ENCODE data around the gene CELF4. TPM values are rescaled to one million over a fixed set of nuclear protein-coding genes. Genes with fewer than 3 reads are reported as not detected.

Gene CELF4
- total RNA-seq, 4 donors from 2014 or later, result 0.16 to 0.59 TPM; not detected in 2

- intact Hi-C loops (cut with DNase I; ENCODE audit: low total_unique reads), result no loop called here
- no peak overlapping the region for H3K4me3 ChIP-seq (ENCODE audit: low read depth, poor library complexity, severe bottlenecking)
- WGBS, 2 donors, result 10 to 11% methylated on average over 14 of the region's 14 CpGs
- TF ChIP-seq CTCF (IDR thresholded peaks at IDR 0.05), result no peak
- no peak for TF ChIP-seq POLR2A (IDR thresholded peaks at IDR 0.05)
- DNase-seq (ENCODE audit: low spot score in 2 of 2), result peak in 1 of 2 donors; percentile 42
These were observed 13.4 kb upstream of the CELF4 start for GRCh38 chr18:37578886-37579513.

GRCh38 chr18:37578182-37578678 lies 12.6 kb upstream of the CELF4 start:
- WGBS, 2 donors, result 27 to 29% methylated on average over 6 of the region's 6 CpGs
- H3K4me3 ChIP-seq (ENCODE audit: low read depth, poor library complexity, severe bottlenecking), result no peak overlapping the region
- TF ChIP-seq CTCF (IDR thresholded peaks at IDR 0.05), result no peak
- TF ChIP-seq POLR2A (IDR thresholded peaks at IDR 0.05), result no peak
- intact Hi-C loops (cut with DNase I; ENCODE audit: low total_unique reads), result no loop called here
- no peak for DNase-seq (ENCODE audit: low spot score in 2 of 2)

- TF ChIP-seq CTCF (IDR thresholded peaks at IDR 0.05), result no peak
- TF ChIP-seq POLR2A (IDR thresholded peaks at IDR 0.05), result no peak
- WGBS, 2 donors, result 22 to 57% methylated on average over 7 of the region's 7 CpGs
- no peak for DNase-seq (ENCODE audit: low spot score in 2 of 2)
- intact Hi-C loops (cut with DNase I; ENCODE audit: low total_unique reads), result no loop called here
- no peak overlapping the region for H3K4me3 ChIP-seq (ENCODE audit: low read depth, poor library complexity, severe bottlenecking)
These were observed 11.5 kb upstream of the CELF4 start for GRCh38 chr18:37577051-37577611.

GRCh38 chr18:37575646-37576045 lies 10.0 kb upstream of the CELF4 start:
- WGBS, 2 donors, result 89 to 97% methylated on average over 10 of the region's 10 CpGs
- TF ChIP-seq CTCF (IDR thresholded peaks at IDR 0.05) (no peak), POLR2A (IDR thresholded peaks at IDR 0.05) (no peak)
- H3K4me3 ChIP-seq (ENCODE audit: low read depth, poor library complexity, severe bottlenecking), result no peak overlapping the region
- no peak for DNase-seq (ENCODE audit: low spot score in 2 of 2)
- intact Hi-C loops (cut with DNase I; ENCODE audit: low total_unique reads), result no loop called here

GRCh38 chr18:37574113-37574512 lies 8.5 kb upstream of the CELF4 start:
- TF ChIP-seq POLR2A (IDR thresholded peaks at IDR 0.05) (no peak), CTCF (IDR thresholded peaks at IDR 0.05) (no peak)
- H3K4me3 ChIP-seq (ENCODE audit: low read depth, poor library complexity, severe bottlenecking), result no peak overlapping the region
- 61 to 65% methylated on average over 7 of the region's 7 CpGs for WGBS, 2 donors
- no peak for DNase-seq (ENCODE audit: low spot score in 2 of 2)
- intact Hi-C loops (cut with DNase I; ENCODE audit: low total_unique reads), result no loop called here

Measured in lower leg skin (tissue), 4 donors.